HG03520 (cell line): ENCODE results near the gene MCU.
"Not testable (repeated sequence)": the region's sequence is repeated elsewhere in the genome, so short reads cannot be mapped to it uniquely, and the experiment has no call there.

Source experiments
- ATAC-seq: cut with Tn5 transposase; IDR thresholded peaks from one replicate; pipeline ENCODE4 v1.9.1; 2021; ENCODE audit warnings: mild to moderate bottlenecking, moderate library complexity; ENCODE audit not compliant: unreplicated experiment

Gene MCU

DNA sequence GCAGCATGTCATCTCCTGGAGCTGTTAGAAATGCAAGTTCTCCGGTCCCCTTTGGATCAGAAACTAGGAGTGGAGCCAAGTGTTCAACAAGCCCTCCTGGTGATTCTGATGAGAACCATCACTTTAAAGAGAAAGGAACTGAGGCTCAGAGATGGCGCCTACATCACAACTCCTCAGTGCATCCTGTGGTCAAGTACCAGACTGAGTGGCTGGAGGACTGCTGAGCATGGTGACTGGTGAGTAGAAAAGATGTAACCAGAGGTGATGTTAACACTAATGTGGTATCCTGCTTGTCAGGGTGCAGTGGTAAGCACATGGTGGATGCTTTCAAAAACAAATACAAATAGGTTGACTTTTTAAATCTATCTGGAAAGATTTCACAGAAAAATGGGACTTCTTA, 198.1 kb downstream of the MCU start:
- ATAC-seq, result no peak

DNA sequence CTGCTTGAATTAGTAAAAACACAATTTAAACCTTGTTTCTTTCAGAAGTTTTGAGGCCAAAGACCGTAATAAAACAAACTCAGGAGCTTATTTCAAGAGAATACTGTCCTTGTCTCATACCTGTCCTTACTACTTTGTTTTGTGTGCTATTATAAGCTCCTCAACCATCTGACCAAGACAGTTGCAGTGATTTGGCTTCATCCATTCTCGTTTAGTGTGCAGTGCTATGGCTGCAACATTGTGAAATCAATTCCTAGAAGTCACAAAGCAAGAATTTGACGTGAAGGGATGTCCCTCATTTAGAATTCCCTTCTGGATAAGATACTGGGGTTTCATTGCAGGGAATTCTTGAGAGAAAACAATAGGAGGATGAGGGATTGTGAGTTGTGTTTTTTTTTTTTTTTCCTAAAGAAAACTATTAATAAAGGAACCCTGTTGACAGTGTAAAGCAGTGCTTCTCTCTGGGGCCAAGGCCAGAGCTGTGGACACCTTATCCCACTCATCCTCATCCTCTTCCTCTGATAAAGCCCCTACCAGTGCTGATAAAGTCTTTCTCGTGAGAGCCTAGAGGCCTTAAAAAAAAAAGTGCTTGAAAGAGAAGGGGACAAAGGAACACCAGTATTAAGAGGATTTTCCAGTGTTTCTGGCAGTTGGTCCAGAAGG, 201.3 kb downstream of the MCU start, which contains the start of gene OIT3:
TSS of gene OIT3 (plus strand) at position 604 of the 663 bp plus-strand sequence. CDS start 60 bp downstream, outside the sequence.
- no peak for ATAC-seq

DNA sequence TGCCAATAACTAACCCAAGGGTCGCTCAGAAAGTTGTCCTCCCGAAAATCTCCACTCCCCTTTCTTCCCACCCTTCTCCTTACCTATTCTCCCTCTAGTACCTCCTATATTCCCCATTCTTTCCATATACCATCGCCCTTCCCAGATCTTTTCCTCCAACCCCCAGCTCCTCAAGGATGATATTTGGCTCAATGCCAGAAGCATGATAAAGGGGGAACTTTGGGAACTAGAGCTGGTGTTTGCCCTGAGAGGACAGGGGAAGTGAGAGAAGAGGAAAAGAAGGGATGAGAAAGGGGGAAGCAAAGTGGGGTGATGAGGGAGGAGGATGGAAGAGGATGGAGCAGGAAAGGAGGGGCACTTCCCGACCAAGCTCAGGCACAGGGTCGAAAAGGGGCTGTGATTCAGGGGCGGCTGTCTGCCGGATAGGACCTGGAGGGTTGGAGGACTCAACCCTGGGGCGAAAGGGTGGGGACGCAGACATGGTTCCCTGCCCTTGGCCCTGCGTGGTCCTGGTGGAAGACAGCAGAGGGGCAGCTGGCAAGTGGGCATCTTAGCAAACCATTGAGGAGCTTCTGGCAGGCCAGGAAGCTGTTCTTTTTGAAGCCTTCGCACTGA, 203.4 kb downstream of the MCU start:
- ATAC-seq, result no peak

GRCh38 chr10:72898616-72899015, 206.7 kb downstream of the MCU start:
- ATAC-seq, result no peak

DNA sequence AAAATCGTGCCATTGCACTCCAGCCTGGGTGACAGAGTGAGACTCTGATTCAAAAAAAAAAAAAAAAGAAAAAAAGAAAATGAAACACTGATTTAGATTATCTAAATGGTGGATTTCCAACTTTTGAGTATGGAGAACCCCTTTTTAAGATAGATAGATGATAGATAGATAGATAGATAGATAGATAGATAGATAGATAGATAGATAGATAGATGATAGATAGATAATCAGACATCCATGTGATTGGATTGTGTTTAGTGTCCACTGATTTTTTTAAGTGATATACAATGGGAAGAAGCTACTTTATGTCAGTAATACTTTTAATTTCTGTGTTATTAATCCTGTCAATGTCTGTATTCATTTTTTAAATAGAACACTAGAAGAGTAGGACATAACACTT, 207.6 kb downstream of the MCU start:
- no peak for ATAC-seq

GRCh38 chr10:72903941-72904446, 212.1 kb downstream of the MCU start:
- not testable (repeated sequence) for ATAC-seq

DNA sequence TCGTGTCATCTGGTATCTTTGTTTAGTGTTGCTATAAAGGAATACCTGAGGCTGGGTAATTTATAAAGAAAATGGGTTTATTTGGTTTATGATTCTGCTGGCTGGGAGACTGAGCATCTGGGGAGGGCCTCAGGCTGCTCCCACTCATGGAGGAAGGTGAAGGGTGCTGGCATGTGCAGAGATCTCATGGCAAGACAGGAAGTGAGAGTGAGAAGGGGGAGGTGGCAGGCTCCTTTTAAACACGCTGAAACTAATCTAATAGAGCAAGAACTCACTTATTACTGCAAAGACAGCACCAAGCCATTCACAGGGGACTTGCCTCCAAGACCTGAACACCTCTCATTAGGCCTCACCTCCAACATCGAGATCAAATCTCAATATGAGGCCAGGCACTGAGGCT, 212.9 kb downstream of the MCU start:
- no peak for ATAC-seq

DNA sequence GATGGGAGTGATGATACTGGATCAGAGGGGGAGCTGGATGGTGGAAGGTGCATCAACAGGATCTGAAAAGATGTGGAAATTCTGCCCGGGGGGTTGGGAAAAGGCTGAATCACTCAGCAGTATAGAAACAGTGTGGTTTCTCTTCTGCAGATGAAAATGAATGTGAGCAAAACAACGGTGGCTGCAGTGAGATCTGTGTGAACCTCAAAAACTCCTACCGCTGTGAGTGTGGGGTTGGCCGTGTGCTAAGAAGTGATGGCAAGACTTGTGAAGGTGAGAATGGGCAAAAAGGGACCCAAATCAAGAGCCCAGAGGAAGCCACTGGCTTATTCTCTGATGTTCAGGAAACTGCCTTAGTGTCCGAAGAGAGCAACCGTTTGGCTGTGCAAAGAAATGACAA, 214.5 kb downstream of the MCU start:
- ATAC-seq, result no peak

GRCh38 chr10:72910705-72911104, 218.8 kb downstream of the MCU start:
- ATAC-seq, result no peak

DNA sequence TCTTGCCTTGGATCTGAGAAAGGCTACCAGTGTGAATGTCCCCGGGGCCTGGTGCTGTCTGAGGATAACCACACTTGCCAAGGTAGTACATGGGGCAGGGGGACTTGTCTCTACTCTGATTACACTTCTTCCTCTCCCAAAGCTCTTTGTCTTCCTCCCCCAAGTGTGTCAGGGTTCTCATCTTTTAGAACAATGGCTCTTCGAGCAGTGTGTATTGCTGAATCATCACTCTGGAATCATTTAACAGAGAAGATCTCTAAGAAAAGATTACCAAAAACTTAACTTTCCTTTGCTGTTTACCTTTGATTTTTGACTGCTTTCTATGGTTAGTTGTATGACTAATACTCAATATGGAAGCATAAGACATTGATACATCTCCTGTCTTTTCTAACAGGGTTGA, 219.8 kb downstream of the MCU start:
- ATAC-seq, result no peak

GRCh38 chr10:72912736-72913135, 220.8 kb downstream of the MCU start:
- ATAC-seq, result no peak

DNA sequence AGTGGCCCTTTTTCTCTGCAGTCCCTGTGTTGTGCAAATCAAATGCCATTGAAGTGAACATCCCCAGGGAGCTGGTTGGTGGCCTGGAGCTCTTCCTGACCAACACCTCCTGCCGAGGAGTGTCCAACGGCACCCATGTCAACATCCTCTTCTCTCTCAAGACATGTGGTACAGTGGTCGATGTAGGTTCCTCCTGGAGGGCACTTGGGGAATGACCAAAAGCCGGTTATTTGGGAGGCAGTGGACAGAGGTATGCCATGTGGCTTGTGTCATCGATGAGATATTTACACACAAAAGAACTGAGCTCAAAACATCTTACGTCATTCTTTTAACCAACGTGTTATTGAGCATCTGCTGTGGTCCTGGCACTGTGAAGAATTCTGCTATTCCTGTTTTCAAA, 221.3 kb downstream of the MCU start:
- ATAC-seq, result no peak

- not testable (repeated sequence) for ATAC-seq
Observed at GRCh38 chr10:72917201-72917600, 225.3 kb downstream of the MCU start.

- not testable (repeated sequence) for ATAC-seq
Observed at GRCh38 chr10:72917803-72918332, 225.9 kb downstream of the MCU start.

GRCh38 chr10:72918352-72918751, 226.4 kb downstream of the MCU start:
- no peak for ATAC-seq

DNA sequence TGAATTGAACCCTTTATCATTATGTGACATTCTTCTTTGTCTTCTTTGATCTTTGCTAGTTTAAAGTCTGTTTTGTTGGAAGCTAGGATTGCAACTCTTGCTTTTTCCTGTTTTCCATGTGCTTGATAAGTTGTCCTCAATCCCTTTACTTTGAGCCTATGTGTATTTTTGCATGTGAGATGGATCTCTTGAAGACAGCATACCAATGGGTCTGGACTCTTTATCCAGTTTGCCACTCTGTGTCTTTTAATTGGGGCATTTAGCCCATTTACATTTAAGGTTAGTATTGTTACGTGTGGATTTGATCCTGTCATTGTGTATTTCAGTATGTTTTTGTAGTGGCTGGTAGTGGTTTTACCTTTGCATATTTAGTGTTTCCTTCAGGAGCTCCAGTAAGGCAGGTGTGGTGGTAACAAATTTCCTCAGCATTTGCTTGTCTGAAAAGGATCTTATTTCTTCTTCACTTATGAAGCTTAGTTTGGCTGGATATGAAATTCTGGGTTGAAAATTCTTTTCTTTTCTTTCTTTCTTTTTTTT, 229.3 kb downstream of the MCU start:
- ATAC-seq, result not testable (repeated sequence)

DNA sequence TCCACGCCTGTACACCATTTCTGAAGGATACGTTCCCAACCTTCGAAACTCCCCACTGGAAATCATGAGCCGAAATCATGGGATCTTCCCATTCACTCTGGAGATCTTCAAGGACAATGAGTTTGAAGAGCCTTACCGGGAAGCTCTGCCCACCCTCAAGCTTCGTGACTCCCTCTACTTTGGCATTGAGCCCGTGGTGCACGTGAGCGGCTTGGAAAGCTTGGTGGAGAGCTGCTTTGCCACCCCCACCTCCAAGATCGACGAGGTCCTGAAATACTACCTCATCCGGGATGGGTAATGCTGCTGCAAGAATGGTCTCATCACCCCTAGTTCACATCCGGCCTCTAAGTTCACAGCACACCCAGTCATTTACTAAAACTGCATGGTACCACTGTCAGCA, 232.4 kb downstream of the MCU start:
- ATAC-seq, result no peak

- no peak for ATAC-seq
Observed at GRCh38 chr10:72925951-72926465, 234.1 kb downstream of the MCU start.

DNA sequence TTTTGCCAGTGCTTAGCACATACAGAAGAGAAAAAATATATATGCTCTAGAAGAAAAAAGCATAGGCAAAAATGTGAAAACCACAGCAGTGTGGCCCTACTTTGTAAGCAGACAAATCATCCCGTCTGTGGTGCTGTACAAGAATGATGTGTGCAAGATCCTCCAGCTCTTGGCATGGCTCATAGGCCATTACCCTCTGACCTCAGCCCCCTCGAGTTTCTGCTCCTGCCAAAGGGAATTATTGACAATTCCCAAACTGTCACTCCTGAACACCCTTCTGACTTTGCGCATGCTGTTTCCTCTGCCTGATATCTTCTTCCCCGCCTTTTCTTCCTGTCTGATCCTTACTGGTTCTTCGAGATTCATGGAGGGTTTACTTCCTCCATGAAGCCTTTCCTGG, 235.5 kb downstream of the MCU start:
- ATAC-seq, result no peak

DNA sequence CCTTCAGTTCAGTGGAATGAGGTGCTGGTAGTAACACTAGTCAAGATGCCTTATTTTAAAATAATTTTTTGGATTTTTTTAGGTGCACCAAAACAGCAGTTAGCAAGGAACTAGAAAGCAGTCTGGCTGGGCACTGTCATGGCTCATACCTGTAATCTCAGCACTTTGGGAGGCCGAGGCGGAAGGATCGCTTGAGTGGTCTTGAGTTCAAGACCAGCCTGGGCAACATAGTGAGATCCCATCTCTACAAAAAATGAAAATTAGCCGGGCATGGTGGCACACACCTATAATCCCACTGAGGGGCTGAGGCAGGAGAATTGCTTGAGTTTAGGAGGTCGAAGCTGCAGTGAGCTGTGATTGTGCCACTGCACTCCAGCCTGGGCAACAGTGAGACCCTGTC, 236.9 kb downstream of the MCU start:
- ATAC-seq, result no peak

GRCh38 chr10:72930276-72930675, 238.3 kb downstream of the MCU start:
- no peak for ATAC-seq
